ENCODE results near the gene CCT8. TPM values are rescaled to one million over a fixed set of nuclear protein-coding genes. Genes with fewer than 3 reads are reported as not detected.

Gene CCT8
- total RNA-seq, 1 experiment from 2014 or later = 244 TPM

- TF ChIP-seq CTCF (conservative IDR thresholded peaks at IDR 0.05; ENCODE audit: low read depth, low read length) (no peak), EZH2phosphoT487 (IDR thresholded peaks at IDR 0.05; ENCODE audit: borderline replicate concordance, low read length) (no peak), EZH2 (IDR thresholded peaks at IDR 0.05; ENCODE audit: low read length, unreplicated experiment) (no peak)
- Histone ChIP-seq H3K9me2 (replicated peaks; ENCODE audit: low read length) (no peaks in the 10 kb centered on the region), H3K27me3 (ENCODE audit: low read length) (no peaks in the 10 kb centered on the region), H3K9ac (ENCODE audit: low read length) (no peak overlapping the region), H3K9me3 (ENCODE audit: low read length) (no peaks in the 10 kb centered on the region), H3F3A (ENCODE audit: low read length, unreplicated experiment) (no peaks in the 10 kb centered on the region), H3K4me1 (ENCODE audit: insufficient read depth, low read length) (no peaks in the 10 kb centered on the region), H3K79me2 (ENCODE audit: low read length) (no peaks in the 10 kb centered on the region), H3K4me2 (ENCODE audit: low read length) (no peak overlapping the region), H3K27ac (ENCODE audit: low read length) (no peak overlapping the region), H2AFZ (ENCODE audit: low read length) (no peak overlapping the region), H4K20me1 (ENCODE audit: low read length) (no peaks in the 10 kb centered on the region), H3K36me3 (ENCODE audit: low read depth, low read length) (no peaks in the 10 kb centered on the region), H3K4me3 (ENCODE audit: low read length) (no peak overlapping the region)
- ChIA-PET POLR2A (ENCODE audit: unreplicated experiment) (interaction anchor here (0.6 kb wide), 1 partner anchor 16 kb away, joined by 3 read pairs; no protein-coding TSS in a partner anchor), CTCF (no interaction called here)
- DNase-seq (no peak), ATAC-seq (no peak)
- no TSS peak for BruUV-seq (replicated peaks)
- intact Hi-C loops (cut with micrococcal nuclease) = no loop called here
Observed at GRCh38 chr21:29098156-29098555, 24.7 kb upstream of the CCT8 start.

- H3K4me2 ChIP-seq (ENCODE audit: low read length) = no peak overlapping the region
- no peaks in the 10 kb centered on the region for H4K20me1 ChIP-seq (ENCODE audit: low read length)
- no peaks in the 10 kb centered on the region for H3K79me2 ChIP-seq (ENCODE audit: low read length)
- DNase-seq = no peak
- no peaks in the 10 kb centered on the region for H3K27me3 ChIP-seq (ENCODE audit: low read length)
- no peak overlapping the region for H3K9ac ChIP-seq (ENCODE audit: low read length)
- TF ChIP-seq EZH2phosphoT487 (IDR thresholded peaks at IDR 0.05; ENCODE audit: borderline replicate concordance, low read length) (no peak), CTCF (conservative IDR thresholded peaks at IDR 0.05; ENCODE audit: low read depth, low read length) (no peak), EZH2 (IDR thresholded peaks at IDR 0.05; ENCODE audit: low read length, unreplicated experiment) (no peak)
- H3K4me1 ChIP-seq (ENCODE audit: insufficient read depth, low read length) = peaks cover 3% of the 10 kb centered on the region
- ChIA-PET POLR2A (ENCODE audit: unreplicated experiment) (no interaction called here), CTCF (no interaction called here)
- no peaks in the 10 kb centered on the region for H3K9me2 ChIP-seq (replicated peaks; ENCODE audit: low read length)
- no TSS peak for BruUV-seq (replicated peaks)
- H3K27ac ChIP-seq (ENCODE audit: low read length) = no peak overlapping the region
- intact Hi-C loops (cut with micrococcal nuclease) = no loop called here
- no peaks in the 10 kb centered on the region for H3F3A ChIP-seq (ENCODE audit: low read length, unreplicated experiment)
- no peak for ATAC-seq
- H3K9me3 ChIP-seq (ENCODE audit: low read length) = no peaks in the 10 kb centered on the region
- H2AFZ ChIP-seq (ENCODE audit: low read length) = no peak overlapping the region
- no peaks in the 10 kb centered on the region for H3K36me3 ChIP-seq (ENCODE audit: low read depth, low read length)
- no peak overlapping the region for H3K4me3 ChIP-seq (ENCODE audit: low read length)
Observed at GRCh38 chr21:29096218-29097015, 23.0 kb upstream of the CCT8 start.
